Gastroesophageal sphincter (tissue), 4 donors: Measurements from ENCODE around the gene KCNIP4. TPM values are rescaled to one million over a fixed set of nuclear protein-coding genes. Genes with fewer than 3 reads are reported as not detected.

Source experiments
- ATAC-seq: fragments of 150-250 bp; one replicate; pipeline ENCODE4 v1.9.1; 2016; ENCODE audit warnings: mild to moderate bottlenecking, moderate library complexity
- H3K27ac ChIP-seq, 4 donors: fragments of 200-600 bp; sonication (generic) in 3 of 4; 1 replicate in 3 of 4; 2 replicates in 1 of 4; pipeline ENCODE4 v1.5.1; 2016 to 2019
- H3K27me3 ChIP-seq: fragments of 200-600 bp; sonication (generic); one replicate; pipeline ENCODE4 v1.5.1; 2019
- H3K36me3 ChIP-seq, 2 donors: fragments of 200-600 bp; sonication (generic); one replicate each; pipeline ENCODE4 v1.5.1; 2019; ENCODE audit warnings: control low read depth in 1 of 2
- H3K4me1 ChIP-seq, 3 donors: fragments of 200-600 bp; sonication (generic); 1 replicate in 2 of 3; 2 replicates in 1 of 3; pipeline ENCODE4 v1.5.1; 2016 to 2019; ENCODE audit warnings: control low read depth in 2 of 3
- H3K4me3 ChIP-seq, 2 donors: fragments of 200-600 bp; sonication (generic); one replicate each; pipeline ENCODE4 v1.5.1; 2019; ENCODE audit warnings: mild to moderate bottlenecking in 1 of 2, moderate library complexity in 1 of 2
- H3K9me3 ChIP-seq, 3 donors: fragments of 200-600 bp; sonication (generic); one replicate each; pipeline ENCODE4 v1.5.1; 2017 to 2019; ENCODE audit warnings: control low read depth in 2 of 3
- CTCF ChIP-seq, 4 experiments: fragments of 200-600 bp in 2 of 4; fragments of 450-650 bp in 2 of 4; sonication (generic) in 1 of 4; IDR thresholded peaks; one replicate each; pipeline ENCODE4 v1.5.1; 2017 to 2019; ENCODE audit warnings: antibody characterized with exemption in 4 of 4, mild to moderate bottlenecking in 2 of 4, moderate library complexity in 2 of 4
- EP300 ChIP-seq: sonication (generic); formaldehyde crosslinking; IDR thresholded peaks from one replicate; pipeline ENCODE4 v1.6.1; 2017; ENCODE audit warnings: antibody characterized with exemption, mild to moderate bottlenecking
- POLR2A ChIP-seq, 2 donors: fragments of 450-650 bp; IDR thresholded peaks; one replicate each; pipeline ENCODE4 v1.6.1; 2017; ENCODE audit warnings: antibody characterized with exemption in 2 of 2, mild to moderate bottlenecking in 2 of 2, moderate library complexity in 1 of 2
- POLR2AphosphoS5 ChIP-seq: sonication (generic); formaldehyde crosslinking; IDR thresholded peaks from one replicate; pipeline ENCODE4 v1.6.1; 2017; ENCODE audit warnings: antibody characterized with exemption
- WGBS, 2 donors: methylation state at CpG; one replicate each; pipeline ENCODE4 v1.1.5; 2018; ENCODE audit warnings: low coverage in 1 of 2; 5-methylcytosine and 5-hydroxymethylcytosine counted together
- total RNA-seq, 4 donors: library from RNA; depleted of rRNA; stranded (reverse); fragments of >200 nt; gene quantifications; one replicate each; pipeline ENCODE4 v1.1.0, GENCODE V29; 2016

Gene KCNIP4
- total RNA-seq, 4 donors from 2014 or later, result 0.23 to 0.59 (median 0.54) TPM; not detected in 1

DNA sequence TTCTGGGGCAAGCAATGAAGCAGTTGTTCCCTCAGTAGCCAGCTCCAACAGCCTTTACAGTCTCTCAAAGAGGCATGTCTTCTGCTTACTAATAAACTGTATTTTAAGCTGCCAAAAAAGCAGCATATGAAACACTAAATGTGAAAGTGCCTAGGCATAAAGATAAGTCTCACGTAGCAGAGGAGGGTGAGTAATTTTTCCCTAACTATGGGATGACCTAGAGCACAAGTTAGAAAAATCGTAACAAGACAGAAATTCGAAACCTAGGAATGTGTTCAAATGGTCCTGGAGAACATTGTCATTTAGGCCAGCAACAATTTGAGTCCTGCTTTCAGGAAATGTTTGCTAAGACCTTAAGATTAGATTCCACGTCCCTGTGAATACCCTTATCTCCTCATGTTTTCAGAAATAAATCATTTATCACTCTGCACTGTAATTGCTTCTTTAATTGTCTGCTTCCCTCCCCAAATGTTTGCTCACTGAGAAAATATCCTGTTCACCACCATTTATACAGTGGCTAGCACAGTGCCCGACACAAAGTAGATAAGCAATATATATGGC lies 222.2 kb downstream of the KCNIP4 start:
- Histone ChIP-seq H3K9me3 (peaks cover 0 to 4% (median 0%) of the 10 kb centered on the region in 3 donors), H3K27me3 (no peaks in the 10 kb centered on the region), H3K36me3 (no peaks in the 10 kb centered on the region), H3K4me3 (no peak overlapping the region), H3K27ac (no peak overlapping the region), H3K4me1 (no peaks in the 10 kb centered on the region)
- WGBS, 2 donors, result 24 to 54% methylated on average over 4 to 5 of the region's 5 CpGs
- ATAC-seq, result no peak
- no peak for TF ChIP-seq CTCF (IDR thresholded peaks at IDR 0.05)
- TF ChIP-seq POLR2AphosphoS5, result no peak
- no peak for TF ChIP-seq EP300
- no peak for TF ChIP-seq POLR2A (IDR thresholded peaks at IDR 0.05)

DNA sequence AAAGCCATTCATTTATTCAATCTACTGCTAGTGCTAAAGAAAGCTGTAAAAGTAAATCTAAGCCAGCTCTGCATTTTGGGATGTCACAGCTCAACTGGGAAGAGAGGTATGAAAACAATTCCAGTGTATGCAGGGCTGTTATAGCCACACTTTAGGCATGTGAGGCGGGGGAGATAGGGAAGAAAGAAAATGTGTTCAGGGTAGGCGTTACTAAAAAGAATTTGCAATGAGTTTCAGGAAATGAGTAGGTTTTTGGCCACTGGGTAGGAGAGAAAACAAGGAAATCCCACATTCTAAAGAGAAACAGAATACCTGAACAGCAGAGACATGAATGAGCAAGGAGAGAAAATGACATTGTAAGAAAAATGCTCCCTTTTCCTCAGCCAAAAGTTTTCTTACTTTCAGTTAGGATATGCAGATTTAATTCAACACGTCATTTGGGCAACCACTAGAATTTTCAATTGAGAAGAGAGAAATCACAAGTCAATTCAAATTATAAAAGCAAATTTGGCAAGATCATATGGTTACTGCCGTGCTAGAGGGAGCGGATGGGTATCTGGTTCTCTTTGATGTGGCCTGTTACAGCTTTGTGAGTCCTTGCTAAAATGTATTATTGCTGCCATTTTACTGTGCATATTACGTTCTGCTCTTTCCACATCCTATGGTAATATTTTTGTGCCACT lies 226.3 kb downstream of the KCNIP4 start:
- H3K4me1 ChIP-seq, result no peaks in the 10 kb centered on the region
- WGBS, 2 donors, result 85 to 86% methylated on average over 5 to 6 of the region's 6 CpGs
- no peak overlapping the region for H3K4me3 ChIP-seq
- TF ChIP-seq POLR2A (IDR thresholded peaks at IDR 0.05) (no peak), EP300 (no peak), POLR2AphosphoS5 (no peak), CTCF (IDR thresholded peaks at IDR 0.05) (no peak)
- H3K36me3 ChIP-seq, result no peaks in the 10 kb centered on the region
- H3K9me3 ChIP-seq, result peaks cover 0 to 4% (median 0%) of the 10 kb centered on the region in 3 donors
- H3K27ac ChIP-seq, result no peak overlapping the region
- H3K27me3 ChIP-seq, result no peaks in the 10 kb centered on the region
- ATAC-seq, result no peak

DNA sequence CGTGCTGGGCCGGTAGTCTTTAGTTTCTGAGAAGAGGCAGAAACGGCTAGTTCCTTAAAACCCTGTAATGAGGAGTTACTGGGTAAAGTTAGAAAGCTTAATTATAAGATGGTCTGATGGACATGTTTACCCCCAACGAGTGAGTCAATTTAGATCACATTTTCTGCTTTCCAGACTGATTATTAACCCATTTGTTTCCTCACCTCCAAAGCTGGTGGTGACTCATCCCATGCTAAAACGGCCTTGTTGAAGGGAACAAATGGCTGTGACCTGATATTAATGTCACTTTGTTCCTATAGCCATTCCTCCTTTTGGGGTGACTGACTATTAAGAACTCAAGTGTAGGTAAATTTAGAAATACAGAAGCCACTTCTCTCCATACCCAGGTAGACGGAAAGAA lies 232.0 kb downstream of the KCNIP4 start:
- Histone ChIP-seq H3K27me3 (no peaks in the 10 kb centered on the region), H3K4me1 (no peaks in the 10 kb centered on the region), H3K4me3 (no peak overlapping the region), H3K27ac (no peak overlapping the region), H3K9me3 (no peaks in the 10 kb centered on the region), H3K36me3 (no peaks in the 10 kb centered on the region)
- no peak for TF ChIP-seq POLR2AphosphoS5
- TF ChIP-seq POLR2A (IDR thresholded peaks at IDR 0.05), result no peak
- no peak for TF ChIP-seq EP300
- TF ChIP-seq CTCF (IDR thresholded peaks at IDR 0.05), result no peak
- ATAC-seq, result no peak
- WGBS, 2 donors, result 38 to 49% methylated on average over 3 of the region's 6 CpGs

- WGBS, 2 donors, result 60 to 70% methylated on average over 1 to 6 of the region's 6 CpGs
- Histone ChIP-seq H3K27ac (no peak overlapping the region), H3K4me3 (no peak overlapping the region), H3K27me3 (no peaks in the 10 kb centered on the region), H3K36me3 (no peaks in the 10 kb centered on the region), H3K4me1 (no peaks in the 10 kb centered on the region), H3K9me3 (no peaks in the 10 kb centered on the region)
- TF ChIP-seq EP300 (no peak), CTCF (IDR thresholded peaks at IDR 0.05) (no peak), POLR2A (IDR thresholded peaks at IDR 0.05) (no peak), POLR2AphosphoS5 (no peak)
- ATAC-seq, result no peak
Measured at GRCh38 chr4:21710179-21710835, 238.3 kb downstream of the KCNIP4 start.

DNA sequence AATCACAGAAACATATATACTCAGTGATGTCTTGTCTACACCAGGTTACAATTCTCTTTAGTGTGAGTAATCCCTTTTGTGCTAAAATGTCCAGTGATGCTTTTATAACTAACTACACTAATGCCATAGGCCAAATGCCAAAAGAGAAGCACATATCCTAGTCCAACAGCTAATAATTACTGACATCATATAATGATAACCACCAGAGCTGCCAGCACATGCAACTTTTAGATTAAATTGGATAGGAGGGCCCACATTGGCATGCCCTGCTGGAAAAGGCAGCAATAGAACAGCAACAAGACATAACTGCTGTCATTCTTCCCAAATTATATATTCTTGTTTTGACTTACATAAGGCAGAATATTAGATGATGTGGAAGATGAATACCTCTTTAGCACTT lies 238.8 kb downstream of the KCNIP4 start:
- Histone ChIP-seq H3K36me3 (no peaks in the 10 kb centered on the region), H3K27ac (no peak overlapping the region), H3K27me3 (no peaks in the 10 kb centered on the region), H3K4me1 (no peaks in the 10 kb centered on the region), H3K4me3 (no peak overlapping the region), H3K9me3 (no peaks in the 10 kb centered on the region)
- ATAC-seq, result no peak
- TF ChIP-seq POLR2A (IDR thresholded peaks at IDR 0.05), result no peak
- no peak for TF ChIP-seq EP300
- TF ChIP-seq CTCF (IDR thresholded peaks at IDR 0.05), result no peak
- TF ChIP-seq POLR2AphosphoS5, result no peak
